NCI-H2227 (cell line): ENCODE results near the gene CAPZB.

Source experiments
- DNase-seq: peaks from one replicate; lab custom pipeline; 2025; ENCODE audit not compliant: unreplicated experiment; lab: John Stamatoyannopoulos, UW

CAPZB gene

GRCh38 chr1:19450811-19451515 lies 34.4 kb downstream of the CAPZB start:
- peak; percentile 18 for DNase-seq

GRCh38 chr1:19449454-19450228 lies 35.7 kb downstream of the CAPZB start:
- DNase-seq = no peak

DNA sequence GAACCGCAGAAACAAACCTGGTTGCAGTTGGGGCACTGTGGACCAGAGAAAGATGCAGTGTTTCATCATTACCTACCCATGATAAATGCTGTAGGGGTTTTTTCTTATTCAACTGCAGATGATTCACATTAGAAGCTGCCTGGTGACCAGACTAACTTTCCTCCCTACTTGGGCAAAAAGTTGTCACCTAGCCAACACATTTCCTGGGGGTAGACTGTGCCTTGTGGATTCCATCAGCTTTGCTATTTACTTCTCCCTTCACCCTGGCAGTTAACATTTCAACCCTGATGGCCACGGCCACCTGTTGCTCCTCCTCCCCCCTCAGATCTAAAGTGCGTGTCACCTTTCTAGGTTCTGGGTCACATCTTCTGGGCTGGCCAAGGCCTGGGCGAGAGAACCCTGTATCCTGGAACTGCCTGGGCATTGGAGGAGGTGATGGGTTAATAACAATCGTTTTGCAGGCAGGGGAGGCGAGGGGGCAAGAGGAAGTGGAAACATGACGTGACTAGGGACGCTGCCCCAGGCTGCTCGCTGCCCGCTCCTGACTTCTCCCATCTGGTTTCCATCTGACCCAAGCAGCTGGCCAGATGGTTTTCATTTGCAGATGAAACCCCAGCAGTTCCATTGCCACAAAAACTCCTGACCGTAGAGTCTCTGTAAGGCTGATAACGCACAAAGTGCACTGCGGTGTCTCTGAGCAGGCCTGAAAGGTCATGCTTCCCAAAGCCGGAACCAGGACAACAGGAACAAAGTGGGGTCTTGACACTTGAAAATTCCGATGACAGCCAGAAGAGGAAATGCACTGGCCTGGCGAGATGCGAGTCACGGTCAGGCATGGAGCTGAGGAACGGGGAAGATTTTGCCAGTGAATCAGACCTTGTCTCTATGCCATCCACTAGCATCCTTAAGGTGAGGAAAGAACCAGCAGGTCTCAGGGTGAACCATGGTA lies 36.6 kb downstream of the CAPZB start:
- DNase-seq = no peak

DNA sequence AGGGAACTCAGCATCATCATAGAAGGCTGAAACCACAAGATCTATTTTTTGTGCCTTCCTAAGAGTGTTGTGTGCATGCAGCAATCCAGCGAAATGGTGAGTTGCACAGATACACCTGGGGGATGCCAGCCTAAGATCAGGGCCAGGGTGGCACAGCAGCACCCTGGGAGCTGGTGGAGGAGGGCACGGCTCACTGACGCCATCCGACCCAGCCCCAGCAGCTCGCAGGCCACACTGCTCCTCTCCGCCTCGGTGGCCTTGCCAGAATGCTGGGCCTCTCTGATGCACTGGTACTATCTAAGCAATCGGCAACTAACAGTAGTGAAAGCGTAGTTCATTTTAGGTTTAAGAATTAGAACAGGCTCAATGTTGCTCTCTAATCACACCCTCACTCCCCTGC lies 37.8 kb downstream of the CAPZB start:
- no peak for DNase-seq

DNA sequence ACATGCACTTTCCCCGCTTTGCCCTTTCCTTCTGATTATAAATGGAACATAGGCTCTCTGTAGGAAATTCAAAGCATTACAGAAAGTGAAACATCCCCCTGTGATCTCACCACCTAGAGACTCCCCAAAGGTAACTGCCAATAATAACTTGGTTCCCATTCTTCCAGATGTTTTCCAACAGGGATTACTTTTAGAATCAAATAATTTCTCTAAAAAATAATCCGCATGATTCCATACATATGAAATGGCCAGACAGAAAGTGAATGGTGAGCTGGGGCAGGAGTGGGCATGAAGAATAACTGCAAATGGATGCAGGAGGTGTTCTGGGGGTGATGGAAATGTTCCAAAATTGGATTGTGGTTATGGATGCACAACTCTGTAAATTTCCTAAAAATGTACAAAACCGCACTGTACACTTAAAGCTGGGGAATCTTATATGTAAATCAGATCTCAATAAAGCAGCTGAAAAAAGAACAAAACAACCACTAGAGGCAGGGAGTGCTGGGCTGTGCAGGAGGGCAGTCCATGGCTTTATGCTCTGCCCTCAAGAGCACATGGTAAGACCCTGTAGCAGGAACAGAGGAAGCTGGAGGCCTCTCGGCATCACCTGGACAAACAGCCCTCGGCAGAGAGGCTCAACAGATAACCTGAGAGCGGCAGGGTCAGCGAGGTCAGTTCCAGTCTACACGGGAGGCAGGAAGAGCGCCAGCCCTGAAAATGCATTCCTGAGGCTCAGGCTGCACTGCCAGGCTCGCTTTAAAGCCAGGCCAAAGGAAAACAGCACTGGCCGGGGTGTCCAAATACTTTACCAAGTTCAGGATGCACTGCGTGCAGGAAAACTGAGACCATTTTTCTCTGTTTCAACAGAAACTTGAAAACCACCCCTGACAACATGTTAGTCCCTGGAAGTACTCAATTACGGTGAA lies 39.7 kb downstream of the CAPZB start:
- no peak for DNase-seq

- DNase-seq = no peak
These were observed 40.9 kb downstream of the CAPZB start for GRCh38 chr1:19444296-19445021.

GRCh38 chr1:19443326-19443725 lies 42.0 kb downstream of the CAPZB start:
- no peak for DNase-seq

- DNase-seq = no peak
These were observed 42.9 kb downstream of the CAPZB start for GRCh38 chr1:19442154-19443096.

DNA sequence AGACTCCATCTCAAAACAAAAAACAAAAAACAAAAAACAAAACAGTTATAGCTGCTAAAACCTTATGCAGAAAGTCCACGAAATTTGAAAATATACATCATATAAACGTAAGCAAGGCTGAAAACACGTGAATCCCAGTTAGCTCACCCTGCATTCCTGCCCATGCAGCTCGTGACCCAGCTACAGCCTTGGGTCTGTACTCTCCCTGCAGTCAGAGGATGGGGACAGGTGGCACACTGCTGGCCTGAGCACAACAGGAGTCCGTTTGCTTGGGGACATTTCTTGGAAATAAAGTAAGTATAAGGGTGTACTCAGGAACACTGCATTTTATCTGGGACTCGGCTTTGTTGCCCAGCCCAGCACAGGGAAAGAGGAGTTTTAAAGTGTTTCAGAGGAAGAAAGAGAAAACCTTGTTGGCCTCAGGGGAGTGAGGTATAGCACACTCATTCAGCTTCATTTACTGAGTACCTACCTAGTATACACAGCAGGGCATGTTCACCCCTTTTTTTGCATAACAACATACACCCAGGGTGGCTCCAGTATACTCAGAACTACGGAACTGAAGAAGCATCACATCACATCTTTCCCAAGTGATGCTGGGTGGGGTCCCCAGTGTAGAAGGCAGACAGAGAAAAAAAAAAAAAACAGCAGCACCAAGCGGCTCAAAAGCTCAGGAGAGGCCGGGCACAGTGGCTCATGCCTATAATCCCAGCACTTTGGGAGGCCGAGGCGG lies 44.1 kb downstream of the CAPZB start:
- DNase-seq = no peak

- DNase-seq = no peak
These were observed 45.7 kb downstream of the CAPZB start for GRCh38 chr1:19439464-19440171.

GRCh38 chr1:19438516-19439195 lies 46.7 kb downstream of the CAPZB start:
- no peak for DNase-seq

DNA sequence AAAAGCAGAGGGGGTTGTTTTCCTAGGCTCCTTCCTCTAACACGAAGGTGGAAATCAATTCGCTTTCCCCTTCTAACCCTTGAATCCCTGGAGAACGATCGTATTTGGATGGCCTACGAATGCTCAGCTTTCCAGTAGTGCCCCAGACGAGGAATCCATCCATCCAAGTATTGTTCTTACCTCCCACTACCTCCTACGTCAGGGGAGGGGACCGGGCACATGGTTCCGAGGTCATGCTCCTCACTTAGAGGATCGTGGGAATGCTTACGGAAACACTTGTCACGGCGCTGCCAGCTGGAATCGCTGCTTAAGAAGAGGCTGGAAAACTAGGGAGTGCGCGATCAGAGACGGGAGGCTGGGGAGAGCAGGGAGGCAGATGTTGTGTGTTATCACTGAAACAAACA lies 47.4 kb downstream of the CAPZB start:
- no peak for DNase-seq

DNA sequence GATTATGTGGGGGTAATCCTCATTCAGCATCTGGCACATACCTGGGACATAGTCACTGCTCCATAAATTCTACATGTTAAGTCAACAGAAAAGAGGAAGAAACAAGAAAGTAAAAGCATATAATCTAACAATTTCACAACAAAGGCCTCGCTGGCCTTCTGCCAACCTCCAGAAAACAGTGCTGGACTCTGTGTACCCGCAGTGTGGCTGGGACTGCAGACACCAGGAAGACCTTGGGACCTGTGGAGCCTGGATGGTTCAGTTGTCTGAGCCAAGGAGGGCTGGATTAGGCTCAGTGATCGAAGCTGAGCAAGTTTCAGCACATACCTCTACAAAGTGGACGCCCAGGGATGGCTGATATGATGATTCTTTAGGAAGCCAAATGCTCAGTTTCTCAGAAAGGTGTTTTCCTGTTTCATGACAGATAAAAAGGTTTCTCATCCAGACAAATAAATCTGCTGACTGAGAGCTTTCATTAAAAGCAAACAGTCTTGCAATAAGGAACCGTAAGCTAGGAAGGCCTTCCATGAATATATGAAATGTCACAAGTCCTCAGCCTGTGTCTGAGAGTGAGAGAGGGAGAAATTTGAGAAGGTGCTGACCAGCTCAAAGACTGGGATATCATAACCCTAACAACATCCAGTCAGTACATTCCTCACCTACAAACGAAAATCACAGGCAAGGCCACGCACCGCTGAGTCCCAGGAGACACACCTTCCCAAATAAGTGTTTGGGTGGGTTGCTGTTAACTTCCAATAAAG lies 48.4 kb downstream of the CAPZB start:
- DNase-seq = no peak

DNA sequence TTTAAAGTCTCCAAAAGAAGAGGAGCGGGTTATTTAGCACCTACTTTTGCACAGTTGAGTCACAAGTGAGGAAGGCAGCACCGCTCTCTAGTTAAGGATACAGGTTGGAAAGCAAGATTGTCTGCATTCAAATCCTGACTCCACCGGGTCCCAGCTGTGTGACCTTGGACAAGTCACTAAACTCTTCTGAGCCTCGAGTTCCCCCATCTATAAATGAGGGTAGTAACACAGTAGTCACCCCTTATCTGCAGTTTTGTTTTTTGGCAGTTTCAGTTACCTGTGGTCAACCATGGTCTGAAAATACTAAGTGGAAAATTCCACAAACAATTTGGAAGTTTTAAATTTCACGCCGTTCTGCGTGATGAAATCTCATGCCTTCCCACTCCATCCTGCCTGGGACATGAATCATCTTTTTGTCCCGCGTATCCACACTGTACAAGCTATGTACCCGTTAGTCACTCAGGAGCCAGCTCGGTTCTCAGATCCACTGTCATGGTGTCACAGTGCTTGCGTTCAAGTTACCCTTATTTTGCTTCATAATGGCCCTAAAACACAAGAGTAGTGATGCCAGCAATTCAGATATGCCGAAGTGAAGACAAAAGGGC lies 49.4 kb downstream of the CAPZB start:
- DNase-seq = no peak

DNA sequence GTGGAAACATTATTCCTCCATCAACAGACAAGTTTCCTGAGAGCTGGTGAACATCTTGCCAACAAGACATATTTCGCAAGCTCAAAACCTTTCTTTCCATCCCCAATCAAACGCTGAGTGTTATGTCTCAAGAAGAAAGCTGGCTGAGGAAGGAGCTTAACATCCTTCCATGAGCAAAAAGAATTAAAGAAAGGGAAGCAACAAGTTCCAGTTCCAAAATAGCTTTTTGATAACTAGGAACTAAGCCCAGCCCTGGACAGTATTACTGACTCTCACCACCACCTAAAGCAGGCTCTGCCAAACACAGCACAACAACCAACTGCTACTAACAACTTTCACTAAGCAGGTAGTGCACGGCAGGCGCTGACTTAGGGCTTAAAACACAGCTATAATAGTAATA lies 50.2 kb downstream of the CAPZB start:
- DNase-seq = no peak

- DNase-seq = no peak
These were observed 51.7 kb downstream of the CAPZB start for GRCh38 chr1:19433719-19433998.
